ENCODE data around the gene NUP50.

NUP50 gene

GRCh38 chr22:45202333-45203149, 38.8 kb downstream of the NUP50 start:
- Histone ChIP-seq H3K9ac (no peak overlapping the region), H3K27ac (no peak overlapping the region), H3K36me3 (ENCODE audit: control insufficient read depth, insufficient read depth, low read length) (no peaks in the 10 kb centered on the region)

DNA sequence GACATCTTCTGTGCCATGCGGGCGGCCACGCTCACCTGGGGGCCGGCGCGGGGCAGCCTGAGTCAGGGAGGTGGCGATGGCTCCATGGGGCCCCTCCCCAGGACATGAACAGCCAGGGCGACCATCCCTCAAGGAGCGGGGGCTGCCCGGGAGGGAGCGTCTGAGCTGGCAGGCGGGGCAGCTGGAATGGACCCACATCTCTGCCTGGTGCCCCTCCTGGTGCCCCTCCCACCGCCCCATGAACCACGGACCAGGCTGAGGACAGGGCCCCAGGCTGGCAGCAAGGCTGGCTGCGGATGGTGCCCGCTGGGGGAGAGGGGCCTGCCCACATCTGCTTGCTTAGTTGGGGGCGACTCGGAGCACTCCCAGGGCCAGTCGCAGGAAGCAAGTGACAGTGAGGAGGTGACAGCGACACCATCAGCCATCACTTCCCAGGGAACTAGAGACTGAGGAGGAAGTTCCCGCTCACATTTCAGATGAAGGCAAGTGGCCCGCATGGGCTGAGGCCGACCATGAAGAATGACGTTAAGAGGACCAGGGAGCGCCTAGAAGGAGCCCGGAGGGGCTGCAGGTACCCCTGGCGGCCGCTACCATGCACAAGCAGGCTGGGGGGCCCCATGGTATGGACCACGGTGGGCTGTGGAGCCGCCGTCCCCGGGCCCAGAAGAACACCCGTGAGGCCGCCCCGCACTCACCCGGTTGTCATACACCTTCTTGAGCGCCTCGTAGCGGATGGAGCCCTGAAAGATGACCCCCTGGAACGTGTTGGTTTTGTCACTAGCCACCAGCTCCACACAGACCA, 39.6 kb downstream of the NUP50 start:
- Histone ChIP-seq H3K36me3 (ENCODE audit: control insufficient read depth, insufficient read depth, low read length) (no peaks in the 10 kb centered on the region), H3K27me3 (ENCODE audit: control insufficient read depth, insufficient read depth, low read length) (no peaks in the 10 kb centered on the region), H3K4me2 (ENCODE audit: low read length) (no peak overlapping the region), H3K4me3 (ENCODE audit: low read depth, low read length) (no peak overlapping the region), H3K9ac (no peak overlapping the region), H3K9me3 (ENCODE audit: control insufficient read depth, low read length) (no peaks in the 10 kb centered on the region), H3K27ac (no peak overlapping the region), H3K79me2 (no peaks in the 10 kb centered on the region), H3K4me1 (peaks cover 6% of the 10 kb centered on the region), H2AFZ (no peak overlapping the region)
- TF ChIP-seq, protein P1, sequence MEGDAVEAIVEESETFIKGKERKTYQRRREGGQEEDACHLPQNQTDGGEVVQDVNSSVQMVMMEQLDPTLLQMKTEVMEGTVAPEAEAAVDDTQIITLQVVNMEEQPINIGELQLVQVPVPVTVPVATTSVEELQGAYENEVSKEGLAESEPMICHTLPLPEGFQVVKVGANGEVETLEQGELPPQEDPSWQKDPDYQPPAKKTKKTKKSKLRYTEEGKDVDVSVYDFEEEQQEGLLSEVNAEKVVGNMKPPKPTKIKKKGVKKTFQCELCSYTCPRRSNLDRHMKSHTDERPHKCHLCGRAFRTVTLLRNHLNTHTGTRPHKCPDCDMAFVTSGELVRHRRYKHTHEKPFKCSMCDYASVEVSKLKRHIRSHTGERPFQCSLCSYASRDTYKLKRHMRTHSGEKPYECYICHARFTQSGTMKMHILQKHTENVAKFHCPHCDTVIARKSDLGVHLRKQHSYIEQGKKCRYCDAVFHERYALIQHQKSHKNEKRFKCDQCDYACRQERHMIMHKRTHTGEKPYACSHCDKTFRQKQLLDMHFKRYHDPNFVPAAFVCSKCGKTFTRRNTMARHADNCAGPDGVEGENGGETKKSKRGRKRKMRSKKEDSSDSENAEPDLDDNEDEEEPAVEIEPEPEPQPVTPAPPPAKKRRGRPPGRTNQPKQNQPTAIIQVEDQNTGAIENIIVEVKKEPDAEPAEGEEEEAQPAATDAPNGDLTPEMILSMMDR (IDR thresholded peaks at IDR 0.05): no peak

More at GRCh38 chr22:45202333-45203149, 38.8 kb downstream of the NUP50 start:
- no peaks in the 10 kb centered on the region for H3K27me3 ChIP-seq (ENCODE audit: control insufficient read depth, insufficient read depth, low read length)
- TF ChIP-seq, protein P1 (IDR thresholded peaks at IDR 0.05): no peak
- peaks cover 6% of the 10 kb centered on the region for H3K4me1 ChIP-seq
- H3K79me2 ChIP-seq: no peaks in the 10 kb centered on the region
- H3K4me2 ChIP-seq (ENCODE audit: low read length): no peak overlapping the region
- no peak overlapping the region for H2AFZ ChIP-seq
- H3K9me3 ChIP-seq (ENCODE audit: control insufficient read depth, low read length): no peaks in the 10 kb centered on the region
- no peak overlapping the region for H3K4me3 ChIP-seq (ENCODE audit: low read depth, low read length)

DNA sequence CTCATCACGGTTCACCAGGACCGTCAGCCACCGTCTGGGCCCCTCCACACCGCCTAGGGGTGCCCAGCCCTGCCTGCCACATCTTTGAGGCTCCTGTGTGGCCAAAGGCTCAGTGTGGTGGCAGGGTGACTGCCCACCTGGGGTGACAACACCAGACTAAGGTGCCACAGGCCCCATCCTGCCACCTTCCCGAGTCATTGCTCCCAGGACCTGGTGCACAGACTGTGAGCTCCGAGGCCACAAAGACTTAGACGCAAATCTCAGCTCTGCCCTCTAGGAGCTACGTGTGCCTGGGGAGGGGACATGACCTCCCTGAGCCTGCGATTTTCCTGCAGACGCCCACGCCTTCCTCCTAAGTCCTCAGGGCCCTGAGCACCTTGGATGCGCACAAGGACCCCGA, 40.5 kb downstream of the NUP50 start:
- Histone ChIP-seq H3K27ac (no peak overlapping the region), H3K27me3 (ENCODE audit: control insufficient read depth, insufficient read depth, low read length) (no peaks in the 10 kb centered on the region), H3K4me2 (ENCODE audit: low read length) (no peak overlapping the region), H3K9ac (no peak overlapping the region), H3K4me3 (ENCODE audit: low read depth, low read length) (no peak overlapping the region), H3K36me3 (ENCODE audit: control insufficient read depth, insufficient read depth, low read length) (no peaks in the 10 kb centered on the region), H3K79me2 (no peaks in the 10 kb centered on the region), H3K4me1 (peaks cover 6% of the 10 kb centered on the region), H2AFZ (no peak overlapping the region), H3K9me3 (ENCODE audit: control insufficient read depth, low read length) (no peaks in the 10 kb centered on the region)
- TF ChIP-seq, protein P1 (IDR thresholded peaks at IDR 0.05): no peak

- H2AFZ ChIP-seq: no peak overlapping the region
- H3K27me3 ChIP-seq (ENCODE audit: control insufficient read depth, insufficient read depth, low read length): no peaks in the 10 kb centered on the region
- H3K79me2 ChIP-seq: no peaks in the 10 kb centered on the region
- H3K27ac ChIP-seq: no peak overlapping the region
- no peaks in the 10 kb centered on the region for H3K36me3 ChIP-seq (ENCODE audit: control insufficient read depth, insufficient read depth, low read length)
- peaks cover 6% of the 10 kb centered on the region for H3K4me1 ChIP-seq
- no peak overlapping the region for H3K4me2 ChIP-seq (ENCODE audit: low read length)
- no peak overlapping the region for H3K4me3 ChIP-seq (ENCODE audit: low read depth, low read length)
- TF ChIP-seq, protein P1 (IDR thresholded peaks at IDR 0.05): no peak
- no peak overlapping the region for H3K9ac ChIP-seq
- no peaks in the 10 kb centered on the region for H3K9me3 ChIP-seq (ENCODE audit: control insufficient read depth, low read length)
Measured at GRCh38 chr22:45204819-45205218, 41.1 kb downstream of the NUP50 start.

Measured in parathyroid adenoma (tissue), 2 donors.